NCI-H748 (cell line): ENCODE results near the gene SDE2.
"Not testable (repeated sequence)": the region's sequence is repeated elsewhere in the genome, so short reads cannot be mapped to it uniquely, and the experiment has no call there.

Experiments used
- DNase-seq: peaks from one replicate; lab custom pipeline; 2025; ENCODE audit not compliant: unreplicated experiment; lab: John Stamatoyannopoulos, UW

The SDE2 gene

DNA sequence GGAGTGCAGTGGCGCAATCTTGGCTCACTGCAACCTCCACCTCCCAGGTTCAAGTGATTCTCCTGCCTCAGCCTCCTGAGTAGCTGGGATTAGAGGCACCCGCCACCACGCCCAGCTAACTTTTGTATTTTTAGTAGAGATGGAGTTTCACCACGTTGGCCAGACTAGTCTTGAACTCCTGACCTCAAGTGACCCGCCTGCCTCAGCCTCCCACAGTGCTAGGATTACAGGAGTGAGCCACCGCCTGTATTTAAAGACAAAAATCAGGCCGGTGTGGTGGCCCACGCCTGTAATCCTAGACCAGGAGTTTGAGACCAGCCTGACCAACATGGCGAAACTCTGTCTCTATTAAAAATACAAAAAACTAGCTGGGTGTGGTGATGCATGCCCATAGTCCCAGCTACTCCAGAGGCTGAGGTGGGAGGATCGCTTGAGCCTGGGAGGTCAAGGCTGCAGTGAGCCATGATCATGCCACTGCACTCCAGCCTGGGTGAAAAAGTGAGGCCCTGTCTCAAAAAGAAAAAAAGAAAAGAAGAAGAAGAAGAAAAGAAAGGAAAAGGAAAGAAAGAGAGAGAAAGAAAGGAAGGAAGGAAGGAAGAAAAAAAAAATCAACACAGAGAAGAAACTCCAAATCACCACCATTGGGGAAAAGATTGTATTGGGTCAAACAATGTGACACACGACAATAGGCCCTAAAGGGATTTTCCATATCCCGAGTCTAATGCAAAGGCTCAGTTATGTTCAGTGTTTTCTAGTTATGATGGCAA lies 8.2 kb upstream of the SDE2 start:
- DNase-seq, result not testable (repeated sequence)

DNA sequence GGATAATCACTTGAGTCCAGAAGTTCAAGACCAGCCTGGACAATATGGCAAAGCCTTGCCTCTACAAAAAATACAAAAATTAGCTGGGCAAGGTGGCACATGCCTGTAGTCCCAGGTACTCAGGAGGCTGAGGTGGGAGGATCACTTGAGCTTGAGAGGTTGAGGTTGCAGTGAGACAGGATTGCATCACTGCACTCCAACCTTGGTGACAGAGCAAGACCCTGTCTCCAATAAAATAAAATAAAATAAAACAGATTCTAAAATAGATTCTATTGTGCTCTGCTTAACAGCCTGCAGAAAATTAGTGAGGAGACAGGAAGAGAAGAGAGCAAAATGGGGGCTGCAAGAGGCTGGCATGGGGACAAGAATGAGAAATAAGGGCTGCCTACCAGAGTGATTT lies 7.5 kb upstream of the SDE2 start:
- DNase-seq, result no peak

- DNase-seq, result no peak
Observed at GRCh38 chr1:226004396-226004795, 5.3 kb upstream of the SDE2 start.

GRCh38 chr1:226003502-226004170 lies 4.5 kb upstream of the SDE2 start:
- DNase-seq, result no peak

GRCh38 chr1:226002667-226003501 lies 3.7 kb upstream of the SDE2 start:
- peak; percentile 82 for DNase-seq

DNA sequence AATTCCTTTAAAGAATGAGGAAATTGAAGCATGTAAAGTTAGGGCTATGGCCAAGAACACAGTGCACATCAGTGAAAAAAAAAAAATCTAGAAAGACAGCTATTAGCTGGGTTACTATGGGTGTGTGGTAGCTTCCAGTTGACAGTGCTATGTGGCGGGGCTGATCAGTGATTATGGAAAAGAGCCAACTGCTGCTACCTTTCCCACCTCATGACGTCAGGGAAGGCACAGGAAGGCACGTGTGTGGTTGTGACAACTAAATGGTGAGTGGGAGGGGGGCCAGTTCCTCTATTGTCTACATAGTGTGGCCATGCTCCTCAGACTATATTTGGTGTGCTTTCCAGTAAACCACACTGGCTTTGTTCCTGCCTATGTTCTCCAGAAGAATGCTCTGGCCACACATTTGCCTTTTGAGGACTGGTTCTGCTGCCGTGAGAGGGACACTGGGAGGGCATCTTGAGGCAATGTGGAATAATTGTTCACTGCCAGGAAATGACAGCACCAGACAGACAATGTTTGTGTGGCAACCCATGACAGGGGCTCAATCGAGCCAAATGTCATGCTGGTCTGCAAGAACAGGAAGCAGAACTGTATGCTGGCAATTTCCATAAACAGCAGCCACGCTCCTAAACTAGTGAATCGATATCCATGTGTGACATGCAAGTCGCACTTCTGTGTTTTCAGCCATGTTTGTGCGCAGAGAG lies 3.0 kb upstream of the SDE2 start:
- peak; percentile 88 for DNase-seq

DNA sequence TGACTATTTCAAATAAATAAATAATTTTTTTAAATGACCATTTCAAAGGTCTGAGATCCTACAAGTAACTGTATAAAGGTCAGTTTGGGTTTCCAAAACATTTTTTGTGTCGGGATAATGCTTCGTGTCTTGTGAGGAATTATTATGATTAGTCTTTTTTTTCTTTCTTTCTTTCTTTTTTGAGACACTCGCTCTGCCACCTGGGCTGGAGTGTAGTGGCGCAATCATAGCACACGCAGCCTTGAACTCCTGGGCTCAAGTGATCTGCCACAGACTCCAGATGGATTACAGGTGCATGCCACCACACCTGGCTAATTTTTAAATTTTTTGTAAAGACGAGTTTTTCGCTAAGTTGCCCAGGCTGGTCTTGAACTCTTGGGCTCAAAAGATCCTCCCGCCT lies 1.9 kb upstream of the SDE2 start:
- DNase-seq, result no peak

DNA sequence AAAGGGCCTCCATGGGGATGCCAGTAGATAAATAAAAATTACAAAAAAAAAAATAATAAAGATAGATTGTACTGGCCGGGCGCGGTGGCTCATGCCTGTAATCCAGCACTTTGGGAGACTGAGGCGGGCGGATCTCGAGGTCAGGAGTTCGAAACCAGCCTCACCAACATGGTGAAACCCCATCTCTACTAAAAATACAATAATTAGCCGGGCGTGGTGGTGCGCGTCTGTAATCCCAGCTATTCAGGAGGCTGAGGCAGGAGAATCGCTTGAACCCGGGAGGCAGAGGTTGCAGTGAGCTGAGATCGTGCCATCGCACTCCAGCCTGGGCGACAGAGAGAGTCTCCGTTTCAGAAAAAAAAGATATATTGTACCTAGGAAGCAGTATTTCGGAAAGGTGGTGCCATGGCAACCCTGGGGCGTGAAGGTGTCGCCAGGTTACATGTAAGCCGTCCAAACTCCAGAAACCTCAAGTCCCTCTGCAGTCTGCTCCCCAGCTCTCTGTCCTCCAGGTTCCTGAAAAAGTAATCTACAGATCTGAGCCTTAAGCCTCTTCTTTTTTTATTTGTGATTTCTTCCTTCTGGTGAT lies 1.4 kb upstream of the SDE2 start:
- DNase-seq, result not testable (repeated sequence)

DNA sequence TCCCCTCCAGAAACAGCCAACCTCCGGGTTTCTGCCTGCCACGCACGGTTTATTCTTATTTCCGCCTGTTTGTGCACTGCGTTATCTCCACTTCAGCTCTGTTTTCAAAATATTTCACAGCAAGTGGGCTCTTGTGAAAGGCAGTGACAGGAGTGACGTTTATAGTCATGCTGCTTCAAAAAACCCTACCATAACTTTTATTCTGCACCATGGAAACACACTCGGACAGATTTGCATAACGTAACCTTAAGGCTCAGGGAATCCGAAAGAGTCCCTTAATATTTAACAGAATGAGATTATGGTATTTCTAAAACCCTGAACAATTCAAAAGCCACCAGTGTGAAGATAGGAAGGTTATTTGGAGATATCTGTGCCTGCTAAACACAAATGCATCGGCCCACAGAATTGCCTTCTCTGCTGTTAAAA lies 782 bp upstream of the SDE2 start:
- no peak for DNase-seq

DNA sequence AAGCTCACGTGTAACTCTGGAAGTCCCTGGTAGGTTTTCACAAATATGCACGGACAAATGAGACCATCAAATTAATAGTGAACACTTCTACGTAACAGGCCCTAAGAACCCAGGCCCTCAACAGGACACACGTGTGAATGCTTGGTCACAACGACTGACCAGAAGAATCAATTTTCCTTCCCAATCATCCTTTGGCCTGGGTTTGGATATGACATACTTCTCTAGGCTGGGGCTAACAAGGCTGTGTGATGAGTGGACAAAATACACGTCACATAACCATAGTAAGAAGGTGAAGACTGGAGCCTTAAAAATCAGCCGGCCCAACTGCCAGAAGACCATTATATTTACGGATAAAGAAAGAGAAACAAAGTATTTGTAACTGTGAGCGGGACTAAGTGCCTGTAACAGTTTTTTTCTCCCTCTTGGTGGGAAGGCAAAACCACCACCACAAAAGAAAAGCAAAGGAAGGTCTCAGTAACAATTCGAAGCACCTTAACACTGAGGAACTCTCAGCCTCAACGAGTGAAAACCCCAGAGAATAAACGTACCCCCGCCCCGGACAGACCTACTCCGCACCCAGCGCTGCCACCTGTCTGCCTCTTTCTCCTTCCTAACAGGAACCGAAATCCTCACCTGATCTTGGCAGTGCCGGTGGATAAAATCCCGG lies 450 bp downstream of the SDE2 start:
- DNase-seq, result no peak

DNA sequence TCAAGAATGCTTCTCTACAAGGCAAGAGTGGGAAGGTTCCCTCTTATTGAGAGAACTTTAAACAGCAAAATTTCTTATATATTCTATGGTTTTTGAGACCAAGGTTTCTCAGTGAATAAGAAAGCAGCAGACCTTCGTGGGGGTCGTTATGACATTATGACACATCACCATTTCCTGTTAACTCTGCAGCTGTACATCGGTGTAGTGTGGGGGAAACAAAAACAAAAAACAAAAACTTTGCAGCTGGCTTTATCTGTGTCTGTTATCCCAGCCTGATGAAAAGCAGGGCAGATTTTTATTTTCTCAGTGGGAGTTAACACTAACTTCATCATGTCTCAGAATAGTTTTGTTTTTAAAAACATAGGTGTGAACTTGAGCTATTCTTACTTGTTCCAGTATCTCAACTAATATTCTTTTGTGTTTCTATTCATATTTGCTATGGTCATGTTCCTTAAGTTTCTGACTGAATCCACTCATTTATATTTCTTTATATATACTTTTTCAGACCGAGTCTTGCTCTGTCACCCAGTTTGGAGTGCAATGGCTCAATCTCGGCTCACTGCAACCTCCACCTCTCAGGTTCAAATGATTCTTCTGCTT lies 2.1 kb downstream of the SDE2 start:
- no peak for DNase-seq

- DNase-seq, result no peak
Observed at GRCh38 chr1:225995919-225996864, 3.0 kb downstream of the SDE2 start.

DNA sequence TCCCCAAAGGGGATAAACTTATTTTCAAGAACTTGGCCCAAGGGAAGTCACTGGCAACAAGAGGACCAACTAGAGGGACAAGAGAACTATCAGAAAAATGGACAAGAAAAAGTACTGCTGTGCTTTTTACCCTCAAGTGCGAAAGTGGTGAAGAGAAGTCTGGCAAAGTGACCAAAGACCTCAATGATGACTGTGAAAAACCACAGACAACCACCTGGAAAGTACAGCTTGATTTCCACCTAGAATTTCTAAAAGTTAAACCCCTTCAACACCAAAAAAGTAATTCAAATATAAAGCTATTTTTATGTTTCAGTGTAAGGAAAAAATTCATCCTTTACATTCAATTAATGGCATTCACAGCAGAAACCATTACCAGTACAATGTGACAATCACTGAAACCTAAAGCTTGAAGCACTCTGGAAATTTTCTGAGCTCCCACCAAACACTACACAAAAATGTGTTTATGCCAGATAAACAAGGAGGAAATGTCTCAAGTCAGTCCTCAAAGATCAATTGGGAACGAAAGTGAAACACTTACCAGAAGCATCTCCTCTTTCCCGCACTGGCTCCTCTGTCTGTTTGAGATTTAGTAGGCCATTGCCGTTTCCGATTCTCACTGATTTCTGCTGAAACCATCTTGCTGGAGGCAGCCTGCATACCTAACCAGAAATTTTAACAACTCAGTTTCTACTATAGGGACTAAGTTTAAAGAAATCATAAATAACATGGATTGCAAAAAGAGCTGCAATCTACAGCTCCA lies 8.3 kb downstream of the SDE2 start:
- DNase-seq, result no peak

DNA sequence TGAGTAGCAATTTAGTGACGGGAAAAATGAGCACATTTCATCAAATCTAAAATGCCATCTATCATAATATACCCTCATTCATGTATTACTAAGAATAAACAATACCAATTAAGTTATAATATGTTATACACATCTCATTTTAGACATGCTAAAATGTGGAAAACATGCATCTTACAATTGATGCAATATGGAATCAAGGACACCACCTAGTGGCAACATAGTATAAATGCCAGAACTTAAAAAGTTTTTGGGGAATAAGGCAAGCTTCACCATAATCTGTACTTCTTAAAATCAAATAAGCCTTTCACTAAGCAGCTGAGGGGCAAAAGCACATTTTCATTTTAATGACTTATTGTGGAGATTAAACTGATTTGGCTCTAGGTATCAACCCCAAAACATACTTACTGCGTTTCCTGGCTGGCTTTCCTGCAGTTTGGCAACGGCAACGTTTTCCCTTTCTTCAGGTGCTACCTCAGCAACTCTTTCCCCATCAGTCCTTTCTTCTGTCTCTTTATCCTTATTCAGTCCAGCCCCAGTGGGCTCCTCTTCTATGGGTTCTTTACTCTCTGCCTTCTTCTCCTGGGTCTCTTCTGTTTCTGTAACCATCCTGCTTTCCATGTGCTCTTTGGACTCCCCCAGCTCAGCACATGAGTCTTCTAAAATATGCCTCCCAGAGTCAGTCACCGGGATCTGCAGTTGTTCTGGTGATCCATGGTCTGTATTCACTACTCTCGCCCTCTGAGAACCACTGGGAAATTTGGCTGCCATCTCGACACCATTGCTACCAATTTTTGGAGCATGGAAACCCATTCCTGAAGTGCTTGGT lies 11.4 kb downstream of the SDE2 start:
- DNase-seq, result peak; percentile 42

DNA sequence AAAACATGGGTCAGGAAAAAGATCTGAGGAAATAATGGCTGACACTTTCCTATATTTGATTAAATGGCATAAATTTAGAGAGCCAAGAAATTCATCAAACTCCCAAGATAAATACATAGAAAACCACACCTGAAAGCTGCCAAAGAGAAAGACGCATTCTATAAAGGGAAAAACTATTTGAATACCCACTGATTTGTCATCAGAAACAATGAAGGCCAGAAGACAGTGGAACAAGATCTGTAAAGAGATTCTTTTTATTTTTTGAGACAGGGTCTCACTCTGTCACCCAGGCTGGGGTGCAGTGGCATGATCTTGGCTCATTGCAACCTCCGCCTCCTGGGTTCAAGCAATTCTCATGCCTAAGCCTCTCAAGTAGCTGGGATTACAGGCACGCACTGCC lies 17.4 kb downstream of the SDE2 start:
- no peak for DNase-seq

DNA sequence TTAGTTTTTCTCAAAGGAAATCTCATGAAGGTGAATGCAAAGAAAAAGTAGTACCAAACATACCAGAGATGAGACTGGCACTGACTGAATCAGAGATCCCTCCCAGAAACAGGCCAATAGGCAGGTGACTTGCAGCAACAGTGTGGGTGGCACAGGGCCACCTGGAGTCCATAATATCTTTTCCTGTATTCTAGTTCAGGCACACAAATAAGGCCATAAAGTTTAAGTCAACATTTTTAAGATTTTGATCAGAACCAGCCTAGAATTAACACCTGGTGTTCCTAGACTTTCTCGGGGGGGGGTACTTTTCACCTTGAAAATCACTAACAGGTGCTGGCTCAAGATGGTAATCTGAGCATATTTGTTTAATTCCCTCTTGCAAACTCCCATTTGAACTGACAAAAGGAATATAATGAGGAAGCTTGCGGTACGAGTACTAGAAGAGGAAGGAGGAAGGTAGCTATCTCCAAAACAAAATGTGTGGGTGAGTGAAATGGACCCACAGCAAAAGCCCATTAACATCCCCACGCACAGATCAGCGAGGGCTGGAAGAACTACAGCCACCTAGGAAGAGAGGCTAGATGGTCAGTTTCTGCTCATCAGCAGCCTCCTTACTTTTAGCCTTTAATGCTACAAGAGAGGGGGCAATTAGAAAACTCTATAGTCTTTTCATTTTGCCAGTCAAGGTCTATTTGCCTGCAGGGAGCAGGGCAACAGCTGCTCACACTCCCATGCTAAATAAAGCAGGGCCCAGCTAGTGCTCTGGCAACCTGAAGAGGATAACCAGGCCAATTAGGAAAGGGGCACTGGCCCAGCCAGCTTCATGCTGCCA lies 18.9 kb downstream of the SDE2 start:
- DNase-seq, result peak; percentile 68
